Measurements from ENCODE around the gene PRM1. TPM values are rescaled to one million over a fixed set of nuclear protein-coding genes. Genes with fewer than 3 reads are reported as not detected.
A peak's percentile ranks its signal among the peaks of the same experiment; 100 is the strongest.

Gene PRM1
- total and polyA plus RNA-seq, 2 of the 13 experiments (the other 11 are each of a cell fraction or from before 2014, with no cell fraction given), result not detected

GRCh38 chr16:11296706-11297491, 15.8 kb upstream of the PRM1 start (continued):
- TF ChIP-seq ZFY (CRISPR knock-in tag; IDR thresholded peaks at IDR 0.05), result no peak; the same call in 1 of the 2 replicates
- TF ChIP-seq SMAD1 (CRISPR knock-in tag; IDR thresholded peaks at IDR 0.05; ENCODE audit: borderline replicate concordance, low read depth), result 0 out of 2 replicates have a peak, but pooled peaks have one; percentile 15
- TF ChIP-seq KIAA2018 (CRISPR knock-in tag; IDR thresholded peaks at IDR 0.05; ENCODE audit: borderline replicate concordance), result no peak
- TF ChIP-seq ZNF205 (CRISPR knock-in tag; IDR thresholded peaks at IDR 0.05), result peak; percentile 83
- TF ChIP-seq ZC3H4 (CRISPR knock-in tag; IDR thresholded peaks at IDR 0.05; ENCODE audit: borderline replicate concordance), result no peak
- no peak for TF ChIP-seq KDM5A (IDR thresholded peaks at IDR 0.05; ENCODE audit: borderline replicate concordance, low read length)
- TF ChIP-seq, protein P1, sequence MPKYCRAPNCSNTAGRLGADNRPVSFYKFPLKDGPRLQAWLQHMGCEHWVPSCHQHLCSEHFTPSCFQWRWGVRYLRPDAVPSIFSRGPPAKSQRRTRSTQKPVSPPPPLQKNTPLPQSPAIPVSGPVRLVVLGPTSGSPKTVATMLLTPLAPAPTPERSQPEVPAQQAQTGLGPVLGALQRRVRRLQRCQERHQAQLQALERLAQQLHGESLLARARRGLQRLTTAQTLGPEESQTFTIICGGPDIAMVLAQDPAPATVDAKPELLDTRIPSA (CRISPR knock-in tag; IDR thresholded peaks at IDR 0.05; ENCODE audit: borderline replicate concordance), result no peak
- no peak for TF ChIP-seq TERF1 (CRISPR knock-in tag; IDR thresholded peaks at IDR 0.05)
- TF ChIP-seq ZNF883 (CRISPR knock-in tag; IDR thresholded peaks at IDR 0.05; ENCODE audit: not compliant biosample characterization), result no peak
- peak; percentile 86; the same call in 1 of the 2 replicates for TF ChIP-seq BRCA1 (CRISPR knock-in tag; IDR thresholded peaks at IDR 0.05)
- TF ChIP-seq HOMEZ (CRISPR knock-in tag; IDR thresholded peaks at IDR 0.05; ENCODE audit: low read depth), result no peak; the same call in 1 of the 2 replicates
- TF ChIP-seq, protein P2, sequence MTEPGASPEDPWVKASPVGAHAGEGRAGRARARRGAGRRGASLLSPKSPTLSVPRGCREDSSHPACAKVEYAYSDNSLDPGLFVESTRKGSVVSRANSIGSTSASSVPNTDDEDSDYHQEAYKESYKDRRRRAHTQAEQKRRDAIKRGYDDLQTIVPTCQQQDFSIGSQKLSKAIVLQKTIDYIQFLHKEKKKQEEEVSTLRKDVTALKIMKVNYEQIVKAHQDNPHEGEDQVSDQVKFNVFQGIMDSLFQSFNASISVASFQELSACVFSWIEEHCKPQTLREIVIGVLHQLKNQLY (CRISPR knock-in tag; IDR thresholded peaks at IDR 0.05), result no peak
- TF ChIP-seq KLF12 (CRISPR knock-in tag; IDR thresholded peaks at IDR 0.05; ENCODE audit: borderline replicate concordance), result peak; percentile 78; the same call in 1 of the 2 replicates
- TF ChIP-seq RXRA (CRISPR knock-in tag; IDR thresholded peaks at IDR 0.05), result no peak; the same call in 1 of the 2 replicates
- TF ChIP-seq DPF2 (CRISPR knock-in tag; IDR thresholded peaks at IDR 0.05; ENCODE audit: borderline replicate concordance, low read depth), result peak; percentile 82
